EH (cell line): ENCODE measurements around the gene SLC51B.
"Not testable (repeated sequence)": the region's sequence is repeated elsewhere in the genome, so short reads cannot be mapped to it uniquely, and the experiment has no call there.

Experiments
- DNase-seq: peaks from one replicate; pipeline ENCODE4 v3.0.0-alpha.2; 2015; ENCODE audit warnings: low read depth

SLC51B gene

GRCh38 chr15:65066635-65067316 lies 21.6 kb downstream of the SLC51B start:
- DNase-seq = no peak

DNA sequence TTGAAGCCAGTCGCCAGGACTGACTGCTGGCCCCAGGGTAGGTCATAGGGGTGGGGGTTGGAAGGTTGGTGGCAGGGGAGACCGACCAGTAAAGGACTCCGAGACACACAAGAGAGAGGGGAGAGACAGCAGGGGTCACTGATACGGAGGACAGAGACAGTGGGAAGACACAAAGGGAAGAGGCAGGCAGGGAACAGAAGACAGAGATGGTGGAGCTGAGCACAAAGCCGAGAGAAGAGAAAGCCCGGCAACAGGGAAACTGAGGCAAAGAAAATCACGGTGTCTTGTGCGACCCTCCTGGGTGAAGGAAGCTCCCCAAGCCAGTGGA lies 22.1 kb downstream of the SLC51B start:
- DNase-seq = no peak

GRCh38 chr15:65067645-65068402 lies 22.6 kb downstream of the SLC51B start, which contains the start of gene RASL12:
Gene RASL12, minus strand, starts transcription at chr15:65067991. Its CDS starts 156 bp downstream, at chr15:65067835.
- no peak for DNase-seq

GRCh38 chr15:65068403-65068788 lies 23.2 kb downstream of the SLC51B start:
- no peak for DNase-seq

DNA sequence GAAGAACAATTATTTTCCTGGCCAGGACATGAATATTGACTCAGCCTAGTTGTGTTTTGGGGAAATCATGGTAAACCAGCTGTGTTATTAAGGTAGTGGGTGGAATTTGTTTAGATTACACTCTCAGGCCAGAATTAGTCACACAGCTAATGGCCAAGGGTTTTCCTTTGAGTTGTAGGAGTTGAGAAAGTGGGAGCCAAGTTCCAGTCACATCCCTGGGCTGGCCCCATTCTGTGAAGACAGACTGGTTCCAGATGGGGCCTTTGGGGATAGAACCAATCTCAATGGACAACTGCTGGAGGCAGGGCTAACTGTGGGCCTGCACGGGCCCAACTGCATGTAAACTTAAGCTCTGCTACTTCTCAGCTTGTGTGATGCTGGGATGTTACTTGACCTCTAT lies 24.0 kb downstream of the SLC51B start:
- DNase-seq = peak; percentile 82

DNA sequence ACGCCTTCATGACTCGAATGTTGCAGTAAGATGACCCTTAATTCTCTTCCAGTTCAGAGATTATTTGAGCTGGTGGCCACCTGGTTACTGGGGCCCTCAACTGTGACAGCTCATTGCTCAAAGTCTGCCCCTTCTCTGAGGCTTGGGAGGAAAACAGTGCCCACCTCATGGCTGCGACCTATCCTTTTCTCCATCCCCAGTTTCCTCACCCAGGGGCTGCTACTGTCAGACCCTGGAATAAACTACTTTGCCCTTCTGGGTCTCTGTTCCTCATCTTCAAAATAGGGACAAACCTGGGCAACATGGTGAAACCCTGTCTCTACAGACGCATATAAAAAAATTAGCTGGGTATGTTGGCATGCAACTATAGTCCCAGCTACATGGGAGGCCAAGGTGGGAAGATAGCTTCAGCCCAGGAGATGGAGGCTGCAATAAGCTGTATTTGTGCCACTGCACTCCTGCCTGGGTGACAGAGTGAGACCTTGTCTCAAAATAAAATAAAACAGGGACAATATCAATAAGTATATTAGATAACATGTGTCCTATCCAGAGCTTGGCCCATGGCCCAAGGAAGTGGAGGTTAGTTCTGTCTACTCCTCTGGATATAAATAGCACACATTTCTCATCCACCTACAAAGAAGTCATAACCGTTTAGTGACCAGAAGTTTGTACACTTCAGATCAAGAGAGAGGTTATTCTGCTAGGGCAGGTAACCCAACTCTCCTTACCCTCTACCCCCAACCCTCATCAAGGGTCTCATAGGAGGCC lies 24.8 kb downstream of the SLC51B start:
- DNase-seq = no peak

GRCh38 chr15:65071381-65071811 lies 26.2 kb downstream of the SLC51B start:
- DNase-seq = no peak

- peak; percentile 70 for DNase-seq
These were observed 26.8 kb downstream of the SLC51B start for GRCh38 chr15:65072027-65072426.

GRCh38 chr15:65072617-65073016 lies 27.4 kb downstream of the SLC51B start:
- no peak for DNase-seq

DNA sequence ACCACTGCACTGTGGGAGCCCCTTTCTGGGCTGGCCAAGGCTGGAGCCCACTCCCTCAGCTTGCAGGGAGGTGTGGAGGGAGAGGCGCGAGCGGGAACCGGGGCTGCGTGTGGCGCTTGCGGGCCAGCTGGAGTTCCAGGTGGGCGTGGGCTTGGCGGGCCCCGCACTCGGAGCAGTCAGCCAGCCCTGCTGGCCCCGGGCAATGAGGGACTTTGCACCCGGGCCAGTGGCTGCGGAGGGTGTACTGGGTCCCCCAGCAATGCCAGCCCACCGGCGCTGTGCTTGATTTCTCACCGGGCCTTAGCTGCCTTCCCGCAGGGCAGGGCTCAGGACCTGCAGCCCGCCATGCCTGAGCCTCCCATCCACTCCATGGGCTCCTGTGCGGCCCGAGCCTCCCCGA lies 29.8 kb downstream of the SLC51B start:
- not testable (repeated sequence) for DNase-seq

DNA sequence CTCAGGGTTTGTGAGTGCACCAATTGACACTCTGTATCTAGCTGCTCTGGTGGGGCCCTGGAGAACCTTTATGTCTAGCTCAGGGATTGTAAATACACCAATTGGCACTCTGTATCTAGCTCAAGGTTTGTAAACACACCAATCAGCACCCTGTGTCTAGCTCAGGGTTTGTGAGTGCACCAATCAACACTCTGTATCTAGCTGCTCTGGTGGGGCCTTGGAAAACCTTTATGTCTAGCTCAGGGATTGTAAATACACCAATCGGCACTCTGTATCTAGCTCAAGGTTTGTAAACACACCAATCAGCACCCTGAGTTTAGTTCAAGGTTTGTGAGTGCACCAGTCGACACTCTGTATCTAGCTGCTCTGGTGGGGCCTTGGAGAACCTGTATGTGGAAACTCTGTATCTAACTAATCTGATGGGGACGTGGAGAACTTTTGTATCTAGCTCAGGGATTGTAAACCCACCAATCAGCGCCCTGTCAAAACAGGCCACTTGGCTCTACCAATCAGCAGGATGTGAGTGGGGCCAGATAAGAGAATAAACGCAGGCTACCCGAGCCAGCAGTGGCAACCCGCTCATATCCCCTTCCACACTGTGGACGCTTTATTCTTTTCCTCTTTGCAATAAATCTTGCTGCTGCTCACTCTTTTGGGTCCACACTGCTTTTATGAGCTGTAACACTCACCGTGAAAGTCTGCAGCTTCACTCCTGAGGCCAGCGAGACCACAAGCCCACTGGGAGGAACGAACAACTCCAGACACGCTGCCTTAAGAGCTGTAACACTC lies 30.6 kb downstream of the SLC51B start:
- not testable (repeated sequence) for DNase-seq

DNA sequence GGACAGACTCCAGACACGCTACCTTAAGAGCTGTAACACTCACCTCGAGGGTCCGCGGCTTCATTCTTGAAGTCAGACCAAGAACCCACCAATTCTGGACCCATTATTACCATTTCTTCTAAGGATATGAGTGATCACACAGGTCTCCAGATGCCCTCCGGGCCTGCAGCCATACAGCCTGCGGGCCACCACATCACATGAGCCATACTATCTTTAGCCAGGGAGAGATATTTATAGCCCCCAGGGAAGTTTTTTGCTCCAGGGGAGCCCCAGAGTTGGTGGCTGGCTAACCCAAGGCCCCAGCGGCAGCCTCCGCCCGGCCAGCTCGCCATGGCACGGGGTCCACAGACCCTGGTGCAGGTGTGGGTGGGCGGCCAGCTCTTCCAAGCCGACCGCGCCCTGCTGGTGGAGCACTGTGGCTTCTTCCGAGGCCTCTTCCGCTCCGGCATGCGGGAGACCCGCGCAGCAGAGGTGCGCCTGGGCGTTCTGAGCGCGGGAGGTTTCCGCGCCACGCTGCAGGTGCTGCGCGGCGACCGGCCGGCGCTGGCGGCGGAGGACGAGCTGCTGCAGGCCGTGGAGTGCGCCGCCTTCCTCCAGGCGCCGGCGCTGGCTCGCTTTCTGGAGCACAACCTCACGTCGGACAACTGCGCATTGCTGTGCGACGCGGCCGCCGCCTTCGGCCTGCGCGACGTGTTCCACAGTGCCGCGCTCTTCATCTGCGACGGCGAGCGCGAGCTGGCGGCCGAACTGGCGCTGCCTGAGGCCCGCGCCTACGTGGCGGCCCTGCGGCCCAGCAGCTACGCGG lies 31.5 kb downstream of the SLC51B start, which contains the start of gene KBTBD13:
Gene KBTBD13 (plus strand): TSS at position 261 of the 805 bp plus-strand sequence. CDS start 70 bp downstream, at position 331.
- no peak for DNase-seq

GRCh38 chr15:65077291-65077980 lies 32.2 kb downstream of the SLC51B start:
- no peak for DNase-seq

GRCh38 chr15:65077981-65078352 lies 32.8 kb downstream of the SLC51B start:
- DNase-seq = peak; percentile 67

DNA sequence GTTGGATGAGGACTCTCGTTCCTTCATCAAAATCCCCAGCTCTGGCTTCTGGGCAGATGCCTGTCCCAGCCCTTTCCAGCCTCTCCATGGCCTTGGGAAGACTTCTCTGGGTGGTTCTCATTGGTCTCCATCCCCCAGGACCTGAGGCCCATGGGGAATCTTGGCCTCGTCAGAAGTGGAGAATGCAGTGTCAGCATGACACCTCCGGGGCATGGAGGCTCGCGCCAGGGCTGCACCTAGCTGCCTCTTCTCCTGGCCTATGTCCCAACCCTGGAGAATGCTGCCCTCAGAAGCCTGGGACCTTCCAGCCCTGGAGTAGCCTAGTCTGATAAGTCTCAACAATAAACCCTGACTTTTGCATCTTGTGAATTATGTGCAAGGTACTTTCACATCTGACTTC lies 34.4 kb downstream of the SLC51B start:
- DNase-seq = no peak

- no peak for DNase-seq
These were observed 36.1 kb downstream of the SLC51B start for GRCh38 chr15:65081270-65081669.

GRCh38 chr15:65081758-65082157 lies 36.6 kb downstream of the SLC51B start:
- DNase-seq = no peak

- DNase-seq = peak; percentile 33
These were observed 37.2 kb downstream of the SLC51B start for GRCh38 chr15:65082303-65082953.

GRCh38 chr15:65083262-65083701 lies 38.1 kb downstream of the SLC51B start:
- peak; percentile 51 for DNase-seq
